Skeletal muscle cell (primary cell): Measurements from ENCODE around the gene EDN2.

ENCODE experiments used
- DNase-seq: peaks from one replicate; pipeline ENCODE4 v3.0.0-alpha.2; 2010; ENCODE audit warnings: low read depth
- H3K4me3 ChIP-seq: 2 replicates; pipeline ENCODE4 v1.5.1; 2011; ENCODE audit warnings: low read depth, mild to moderate bottlenecking, control low read depth, low read length, moderate library complexity

Gene EDN2

GRCh38 chr1:41484402-41485241, at the start of gene EDN2:
Gene EDN2, minus strand, starts transcription at chr1:41484683. Its CDS starts 82 bp downstream, at chr1:41484601.
- DNase-seq: no peak
- H3K4me3 ChIP-seq: no peak within 1 kb of the TSS

DNA sequence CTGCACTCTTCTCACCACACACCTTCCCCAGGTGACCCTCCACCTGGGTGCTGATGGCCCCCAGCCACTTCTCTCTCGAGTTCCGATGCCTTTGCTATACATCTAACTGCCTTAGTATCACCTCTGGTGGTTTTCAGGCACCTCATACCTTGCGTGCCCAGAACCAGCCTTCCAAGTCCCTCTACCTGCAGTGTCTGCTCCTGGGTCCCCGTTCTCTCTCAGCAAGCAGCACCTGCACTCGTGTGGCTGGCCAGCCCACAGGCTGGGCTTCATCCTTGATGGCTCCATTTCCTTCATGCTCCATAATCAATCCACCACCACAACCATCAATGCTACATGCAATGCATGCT, 49.2 kb upstream of the EDN2 start:
- H3K4me3 ChIP-seq: no peak overlapping the region
- no peak for DNase-seq

GRCh38 chr1:41533016-41533730, 48.7 kb upstream of the EDN2 start:
- H3K4me3 ChIP-seq: no peak overlapping the region
- DNase-seq: no peak

- DNase-seq: no peak
- no peak overlapping the region for H3K4me3 ChIP-seq
Measured at GRCh38 chr1:41532206-41532975, 47.9 kb upstream of the EDN2 start.

DNA sequence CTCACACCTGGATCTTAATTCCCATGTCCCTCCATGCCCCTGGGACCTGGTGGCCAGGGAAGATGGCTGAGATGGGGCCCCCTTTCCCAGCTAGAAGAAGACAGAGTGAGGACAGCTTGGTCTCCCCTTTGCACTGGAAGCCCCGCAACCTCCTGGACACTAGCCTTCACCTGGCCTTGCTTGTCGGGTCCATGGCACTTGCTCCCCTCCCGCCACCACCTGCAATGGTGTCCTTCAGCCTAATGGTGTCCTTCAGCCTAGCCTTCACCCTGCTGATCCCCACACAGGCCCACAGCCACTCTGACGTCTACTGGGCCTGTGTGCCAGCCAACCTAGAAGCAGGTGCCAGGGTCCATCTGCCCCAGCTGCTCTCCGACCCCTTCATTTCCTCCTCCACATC, 45.9 kb upstream of the EDN2 start:
- no peak overlapping the region for H3K4me3 ChIP-seq
- DNase-seq: no peak

DNA sequence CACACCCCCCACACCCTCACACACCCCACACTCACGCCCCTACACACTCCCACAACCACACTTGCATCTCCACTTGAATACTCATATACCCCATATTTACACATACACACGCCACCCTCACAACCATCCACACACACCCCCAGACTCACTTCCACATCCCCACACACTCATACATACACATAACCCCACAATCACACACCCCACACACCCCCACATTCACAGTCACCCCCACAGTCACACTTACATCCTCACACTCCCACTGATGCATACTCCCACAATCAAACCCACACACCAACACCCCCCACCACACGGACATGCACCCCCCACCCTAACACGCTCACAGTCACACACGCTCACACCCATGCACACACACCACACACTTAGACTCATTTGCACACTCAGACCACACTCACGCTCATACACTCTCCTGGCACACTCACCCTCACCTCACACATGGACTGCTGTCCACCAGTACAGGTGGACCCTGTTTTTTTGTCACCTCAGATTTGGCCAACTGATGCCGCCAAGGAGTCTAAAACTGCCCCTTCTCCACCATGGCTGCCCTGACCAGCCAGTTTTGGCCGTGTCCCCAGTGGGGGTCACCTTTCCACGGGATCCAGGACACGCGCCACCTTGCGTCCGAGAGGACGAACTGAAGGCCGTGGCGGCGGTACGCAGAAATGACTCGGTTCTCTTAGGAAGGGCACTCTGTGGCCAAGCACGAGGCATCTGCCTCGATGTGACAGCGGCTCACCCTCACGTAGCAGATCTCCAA, 45.3 kb upstream of the EDN2 start:
- H3K4me3 ChIP-seq: no peak overlapping the region
- DNase-seq: no peak

- no peak overlapping the region for H3K4me3 ChIP-seq
- DNase-seq: no peak
Measured at GRCh38 chr1:41528726-41529605, 44.5 kb upstream of the EDN2 start.

GRCh38 chr1:41528106-41528505, 43.6 kb upstream of the EDN2 start:
- no peak overlapping the region for H3K4me3 ChIP-seq
- no peak for DNase-seq

DNA sequence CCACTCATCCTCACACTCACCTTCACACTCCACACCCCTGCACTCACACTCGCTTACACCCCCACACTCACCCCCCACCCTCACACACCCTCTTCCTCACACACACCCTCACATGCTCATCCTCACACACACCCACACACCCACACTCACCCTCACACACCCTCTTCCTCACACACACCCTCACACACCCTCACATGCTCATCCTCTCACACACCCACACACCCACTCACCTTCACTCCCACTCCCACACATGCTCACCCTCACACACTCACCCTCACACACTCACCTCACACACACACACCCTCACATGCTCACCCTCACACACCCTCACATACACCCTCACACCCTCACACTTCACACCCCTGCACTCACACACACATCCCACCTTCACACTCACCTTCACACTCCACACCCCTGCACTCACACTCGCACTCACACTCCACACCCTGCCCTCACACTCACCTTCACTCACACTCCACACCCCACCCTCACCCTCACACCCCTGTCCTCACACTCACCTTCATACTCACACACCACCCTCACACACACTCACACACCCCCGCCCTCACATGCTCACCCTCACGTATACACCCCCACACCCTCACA, 42.6 kb upstream of the EDN2 start:
- DNase-seq: no peak

DNA sequence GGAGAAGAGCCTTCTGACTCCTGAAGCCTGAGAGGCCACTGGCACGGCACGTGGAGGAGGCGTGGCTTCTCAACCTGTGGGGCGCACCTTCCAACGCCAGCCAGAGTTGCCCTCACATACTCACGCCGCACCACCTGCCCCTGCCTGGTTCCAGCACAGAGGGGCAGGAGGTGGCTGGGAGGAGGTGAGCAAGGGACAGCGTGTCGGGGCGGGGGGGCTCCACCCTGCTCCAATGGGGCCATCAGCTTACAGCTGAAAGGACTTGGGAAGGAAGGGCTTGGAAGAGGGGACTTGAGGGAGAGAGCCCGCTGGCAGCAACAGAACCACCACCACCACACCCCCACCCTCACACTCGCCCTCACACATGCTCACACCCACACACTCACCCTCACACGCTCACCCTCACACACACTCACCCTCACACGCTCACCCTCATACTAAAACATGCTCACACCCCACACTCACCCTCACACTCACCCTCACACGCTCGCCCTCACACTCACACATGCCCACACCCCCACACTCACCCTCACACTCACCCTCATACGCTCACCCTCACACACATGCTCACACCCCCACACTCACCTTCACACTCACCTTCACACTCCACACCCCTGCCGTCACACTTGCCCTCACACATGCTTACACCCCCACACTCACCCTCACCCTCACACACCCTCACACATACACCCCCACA, 41.6 kb upstream of the EDN2 start:
- H3K4me3 ChIP-seq: no peak overlapping the region
- no peak for DNase-seq

More for the DNA sequence above, 42.6 kb upstream of the EDN2 start:
- H3K4me3 ChIP-seq: no peak overlapping the region

DNA sequence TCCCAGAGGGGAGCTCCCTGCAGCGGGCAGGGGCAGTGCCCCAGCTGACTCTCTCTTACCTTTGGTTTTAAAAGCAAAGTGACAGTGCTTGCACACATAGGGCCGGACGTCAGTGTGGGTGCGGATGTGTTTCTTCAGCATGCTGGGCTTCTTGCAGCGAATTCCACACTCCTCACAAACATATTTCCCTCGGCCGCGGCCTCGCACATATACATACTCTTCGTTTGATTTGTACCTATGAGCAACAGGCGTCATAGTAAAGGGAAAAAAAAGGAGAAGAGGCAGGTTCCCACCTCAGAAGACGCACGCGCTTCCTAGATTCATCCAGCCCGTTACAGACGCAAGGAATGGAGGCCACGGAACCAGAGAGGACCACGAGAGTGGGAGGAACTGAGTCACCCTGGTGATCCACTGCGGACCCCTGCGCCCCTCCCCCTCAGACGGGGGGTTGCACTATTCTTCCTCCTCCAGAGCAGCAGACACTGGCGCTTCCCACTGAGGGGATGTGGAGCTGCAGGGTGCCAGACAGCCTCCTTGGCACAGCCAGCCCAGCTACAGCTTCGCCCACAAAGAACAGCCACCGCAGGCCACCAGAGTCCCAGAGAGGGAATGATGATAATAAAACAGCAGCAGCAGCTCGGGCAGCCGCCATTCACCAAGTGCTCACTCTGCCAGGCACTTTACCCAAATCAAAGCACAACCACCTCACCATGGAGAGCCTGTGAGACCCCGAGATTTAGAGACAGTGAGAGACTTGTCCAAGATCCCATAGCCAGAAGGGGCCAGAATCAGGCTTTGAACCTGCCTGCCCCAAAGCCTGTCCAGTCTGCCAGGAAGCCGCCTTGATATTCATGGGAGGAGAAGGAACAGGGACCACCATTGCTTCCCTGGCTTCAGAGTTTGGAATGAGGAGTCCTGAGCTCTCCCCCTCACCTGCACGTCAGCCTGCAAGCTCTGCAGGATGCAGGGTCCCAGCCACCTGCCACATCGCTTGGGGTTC, 40.5 kb upstream of the EDN2 start:
- no peak for DNase-seq
- no peak overlapping the region for H3K4me3 ChIP-seq

GRCh38 chr1:41523949-41524675, 39.6 kb upstream of the EDN2 start:
- DNase-seq: no peak
- H3K4me3 ChIP-seq: no peak overlapping the region

GRCh38 chr1:41523071-41523470, 38.6 kb upstream of the EDN2 start:
- no peak for DNase-seq
- no peak overlapping the region for H3K4me3 ChIP-seq

- no peak overlapping the region for H3K4me3 ChIP-seq
- no peak for DNase-seq
Measured at GRCh38 chr1:41521766-41522165, 37.3 kb upstream of the EDN2 start.

GRCh38 chr1:41520951-41521752, 36.7 kb upstream of the EDN2 start:
- H3K4me3 ChIP-seq: no peak overlapping the region
- no peak for DNase-seq
